MCF 10A (cell line): ENCODE measurements around the gene ZSCAN10. TPM values are rescaled to one million over a fixed set of nuclear protein-coding genes. Genes with fewer than 3 reads are reported as not detected.
A peak's percentile ranks its signal among the peaks of the same experiment; 100 is the strongest.

Experiments used
- BruUV-seq: library from RNA; stranded (reverse); fragments of 400-500 nt; replicated peaks from 2 replicates; lab custom pipeline; 2021; lab: Mats Ljungman, UMichigan
- CTCF ChIA-PET: fragments of 300-600 bp; sonication (Branson Sonifier 250); formaldehyde crosslinking; extraction: SDS; loops from one replicate; lab custom pipeline; 2021; ENCODE audit warnings: antibody characterized with exemption, inconsistent platforms; lab: Yijun Ruan, JAX
- POLR2A ChIA-PET: fragments of 300-600, 350-650 bp; sonication (Branson Sonifier 250); formaldehyde crosslinking; extraction: SDS; loops from one replicate; lab custom pipeline; 2020; ENCODE audit warnings: antibody characterized with exemption, inconsistent platforms; lab: Yijun Ruan, JAX
- DNase-seq: peaks from one replicate; pipeline ENCODE4 v3.0.0-alpha.2; 2018; ENCODE audit not compliant: unreplicated experiment
- H3K27ac Mint-ChIP-seq: one replicate; pipeline ENCODE4 v1.8.0; 2022; ENCODE audit warnings: mild to moderate bottlenecking, low read depth, mixed read lengths; ENCODE audit not compliant: unreplicated experiment
- H3K27me3 Mint-ChIP-seq: one replicate; pipeline ENCODE4 v1.8.0; 2022; ENCODE audit warnings: mixed read lengths; ENCODE audit not compliant: insufficient read depth, unreplicated experiment
- H3K36me3 Mint-ChIP-seq: one replicate; pipeline ENCODE4 v1.8.0; 2022; ENCODE audit warnings: mild to moderate bottlenecking, moderate library complexity, mixed read lengths; ENCODE audit not compliant: insufficient read depth, unreplicated experiment
- H3K4me1 Mint-ChIP-seq: one replicate; pipeline ENCODE4 v1.8.0; 2022; ENCODE audit warnings: mixed read lengths; ENCODE audit not compliant: insufficient read depth, unreplicated experiment
- H3K4me3 Mint-ChIP-seq: one replicate; pipeline ENCODE4 v1.8.0; 2022; ENCODE audit warnings: mild to moderate bottlenecking, moderate library complexity, mixed read lengths; ENCODE audit not compliant: unreplicated experiment
- H3K9me3 Mint-ChIP-seq: one replicate; pipeline ENCODE4 v1.8.0; 2022; ENCODE audit warnings: mixed read lengths; ENCODE audit not compliant: unreplicated experiment
- intact Hi-C: fragments of 100-400 bp; cut with micrococcal nuclease; formaldehyde crosslinking; loops from 2 replicates; pipeline ENCODE4 v1.14.1; 2022
- total RNA-seq: library from RNA; stranded (reverse); gene quantifications from 2 replicates; pipeline ENCODE4 v1.2.3, GENCODE V29; 2022
- TF ChIP-seq, protein P1 (sequence below): fragments of 200-600 bp; IDR thresholded peaks from one replicate; pipeline ENCODE4 v1.8.0; 2022; ENCODE audit warnings: antibody characterized with exemption, mild to moderate bottlenecking; ENCODE audit not compliant: unreplicated experiment

Gene ZSCAN10
- total RNA-seq, 1 experiment from 2014 or later = 0.49 TPM

DNA sequence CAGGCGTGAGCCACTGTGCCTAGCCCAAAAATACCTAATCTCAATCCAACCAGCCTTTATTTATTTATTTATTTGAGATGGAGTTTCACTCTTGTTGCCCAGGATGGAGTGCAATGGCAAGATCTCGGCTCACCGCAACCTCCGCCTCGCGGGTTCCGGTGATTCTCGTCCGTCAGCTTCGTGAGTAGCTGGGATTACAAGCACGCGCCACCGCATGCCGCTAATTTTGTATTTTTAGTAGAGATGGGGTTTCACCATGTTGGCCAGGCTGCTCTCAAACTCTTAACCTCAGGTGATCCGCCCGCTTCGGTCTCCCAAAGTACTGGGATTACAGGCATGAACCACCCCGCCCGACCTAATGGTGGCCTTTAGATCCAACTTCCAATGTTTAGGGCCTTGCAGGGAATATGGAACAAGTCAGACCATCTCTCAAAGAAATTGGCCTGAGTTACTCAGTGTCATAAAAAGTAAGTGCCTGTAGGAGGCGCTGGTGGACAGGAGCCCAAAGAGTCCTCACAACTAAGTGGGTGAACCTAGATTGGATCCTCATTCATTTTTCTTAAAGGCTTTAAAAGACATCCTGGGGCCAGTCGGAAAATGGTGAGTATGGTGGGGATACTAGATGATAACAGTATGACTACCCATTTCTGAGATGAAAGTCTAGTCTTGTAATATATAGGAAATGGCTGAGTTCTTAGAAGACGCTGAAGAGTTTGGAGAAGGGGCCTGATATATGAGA is 4.6 kb downstream of the ZSCAN10 start:
- no TSS peak for BruUV-seq
- Mint-ChIP-seq H3K27ac (no peak overlapping the region), H3K36me3 (no peaks in the 10 kb centered on the region), H3K4me3 (no peak overlapping the region), H3K27me3 (no peaks in the 10 kb centered on the region), H3K9me3 (no peaks in the 10 kb centered on the region), H3K4me1 (no peaks in the 10 kb centered on the region)
- DNase-seq = peak; percentile 68
- ChIA-PET POLR2A (interaction anchor here (0.9 kb wide), 1 partner anchor 30 kb away, joined by 3 read pairs; no protein-coding TSS in a partner anchor), CTCF (interaction anchor here (0.6 to 1.7 kb wide), 2 partner anchors 36 to 52 kb away, joined by 3 to 9 read pairs; no protein-coding TSS in a partner anchor)
- intact Hi-C loops = no loop called here
- TF ChIP-seq, protein P1, sequence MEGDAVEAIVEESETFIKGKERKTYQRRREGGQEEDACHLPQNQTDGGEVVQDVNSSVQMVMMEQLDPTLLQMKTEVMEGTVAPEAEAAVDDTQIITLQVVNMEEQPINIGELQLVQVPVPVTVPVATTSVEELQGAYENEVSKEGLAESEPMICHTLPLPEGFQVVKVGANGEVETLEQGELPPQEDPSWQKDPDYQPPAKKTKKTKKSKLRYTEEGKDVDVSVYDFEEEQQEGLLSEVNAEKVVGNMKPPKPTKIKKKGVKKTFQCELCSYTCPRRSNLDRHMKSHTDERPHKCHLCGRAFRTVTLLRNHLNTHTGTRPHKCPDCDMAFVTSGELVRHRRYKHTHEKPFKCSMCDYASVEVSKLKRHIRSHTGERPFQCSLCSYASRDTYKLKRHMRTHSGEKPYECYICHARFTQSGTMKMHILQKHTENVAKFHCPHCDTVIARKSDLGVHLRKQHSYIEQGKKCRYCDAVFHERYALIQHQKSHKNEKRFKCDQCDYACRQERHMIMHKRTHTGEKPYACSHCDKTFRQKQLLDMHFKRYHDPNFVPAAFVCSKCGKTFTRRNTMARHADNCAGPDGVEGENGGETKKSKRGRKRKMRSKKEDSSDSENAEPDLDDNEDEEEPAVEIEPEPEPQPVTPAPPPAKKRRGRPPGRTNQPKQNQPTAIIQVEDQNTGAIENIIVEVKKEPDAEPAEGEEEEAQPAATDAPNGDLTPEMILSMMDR = peak; percentile 54

DNA sequence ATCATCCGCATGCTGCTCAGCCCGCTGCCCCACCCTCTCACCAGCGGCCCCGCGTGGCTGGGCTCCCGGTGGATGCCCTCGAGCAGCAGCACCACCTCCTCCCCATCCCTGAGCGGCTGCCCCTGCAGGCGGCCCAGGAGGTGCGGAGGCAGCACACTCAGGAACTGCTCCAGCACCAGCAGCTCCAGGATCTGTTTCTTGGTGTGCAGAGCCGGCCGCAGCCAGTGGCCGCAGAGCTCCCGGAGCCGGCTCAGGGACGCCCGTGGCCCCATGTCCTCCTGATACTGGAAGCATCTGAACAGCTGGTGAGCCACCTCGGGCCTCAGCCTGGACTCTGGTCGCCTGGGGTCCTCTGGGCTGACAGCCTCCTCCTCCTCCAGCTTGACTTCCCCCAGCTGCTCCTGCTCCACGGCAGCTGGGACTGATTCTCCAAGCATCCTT is 6.6 kb downstream of the ZSCAN10 start:
- H3K9me3 Mint-ChIP-seq = no peaks in the 10 kb centered on the region

DNA sequence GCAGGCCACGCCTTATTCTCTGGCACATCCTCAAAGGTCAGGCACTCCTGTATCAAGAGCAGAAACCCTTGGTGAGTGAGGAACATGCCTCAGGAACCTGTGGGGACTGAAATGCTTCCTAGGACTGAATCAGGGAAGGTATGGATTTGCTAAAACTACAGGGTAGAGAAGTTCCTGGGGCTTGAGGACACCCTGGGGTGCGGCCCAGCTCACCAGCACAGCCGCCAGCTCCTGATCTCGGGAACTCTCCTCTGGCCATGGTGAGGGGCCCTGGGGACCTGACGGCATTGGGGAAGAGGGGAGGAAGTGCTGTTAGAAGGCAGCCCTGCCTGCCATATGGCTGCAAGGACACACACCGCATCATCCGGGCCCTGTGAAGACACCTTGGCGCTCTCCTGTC is 7.5 kb downstream of the ZSCAN10 start:
- no TSS peak for BruUV-seq
- H3K27me3 Mint-ChIP-seq = no peaks in the 10 kb centered on the region
- intact Hi-C loops = no loop called here

More for the DNA sequence above, 6.6 kb downstream of the ZSCAN10 start:
- CTCF ChIA-PET = interaction anchor here (0.7 to 1.7 kb wide), 3 partner anchors 34 to 61 kb away, joined by 3 to 9 read pairs (median 3); no protein-coding TSS in a partner anchor
- Mint-ChIP-seq H3K27me3 (no peaks in the 10 kb centered on the region), H3K4me1 (no peaks in the 10 kb centered on the region), H3K27ac (no peak overlapping the region), H3K36me3 (no peaks in the 10 kb centered on the region), H3K4me3 (no peak overlapping the region)
- intact Hi-C loops = no loop called here
- POLR2A ChIA-PET = interaction anchor here (0.6 kb wide), 1 partner anchor 16 kb away, joined by 3 read pairs; no protein-coding TSS in a partner anchor
- DNase-seq = no peak
- BruUV-seq = no TSS peak
- TF ChIP-seq, protein P1 = no peak

More for the DNA sequence above, 7.5 kb downstream of the ZSCAN10 start:
- Mint-ChIP-seq H3K4me3 (no peak overlapping the region), H3K9me3 (no peaks in the 10 kb centered on the region), H3K4me1 (no peaks in the 10 kb centered on the region), H3K27ac (no peak overlapping the region), H3K36me3 (no peaks in the 10 kb centered on the region)
- CTCF ChIA-PET = interaction anchor here (0.6 to 1.1 kb wide), 2 partner anchors 60 to 70 kb away, joined by 3 read pairs; no protein-coding TSS in a partner anchor
- DNase-seq = no peak
- TF ChIP-seq, protein P1 = no peak
- POLR2A ChIA-PET = no interaction called here
